Spinal cord (tissue), 10 donors: ENCODE results near the gene MECR. TPM values are rescaled to one million over a fixed set of nuclear protein-coding genes. Genes with fewer than 3 reads are reported as not detected.
A peak's percentile ranks its signal among the peaks of the same experiment; 100 is the strongest.

Experiments
- DNase-seq, 6 donors: peaks; one replicate each; pipeline versions ENCODE4 v3.0.0 to v3.0.0-alpha.2; 2013 to 2015; ENCODE audit warnings: low spot score in 6 of 6, low read depth in 4 of 6
- H3K27ac ChIP-seq: one replicate; pipeline ENCODE4 v1.5.1; 2013; ENCODE audit warnings: low read depth, low read length, control low read depth
- H3K27me3 ChIP-seq: one replicate; pipeline ENCODE4 v1.6.1; 2013; ENCODE audit warnings: low read length; ENCODE audit not compliant: control insufficient read depth, insufficient read depth
- H3K36me3 ChIP-seq: one replicate; pipeline ENCODE4 v1.6.1; 2013; ENCODE audit warnings: low read length; ENCODE audit not compliant: control insufficient read depth, insufficient read depth
- H3K4me1 ChIP-seq: one replicate; pipeline ENCODE4 v1.6.1; 2013; ENCODE audit warnings: low read length; ENCODE audit not compliant: control insufficient read depth, insufficient read depth
- H3K4me3 ChIP-seq: one replicate; pipeline ENCODE4 v1.5.1; 2013; ENCODE audit warnings: low read depth, low read length, control low read depth
- H3K9me3 ChIP-seq: one replicate; pipeline ENCODE4 v1.6.1; 2013; ENCODE audit warnings: low read length; ENCODE audit not compliant: control insufficient read depth, insufficient read depth
- WGBS: methylation state at CpG from one replicate; pipeline ENCODE4 v1.1.5; 2013; ENCODE audit warnings: missing lambda C conversion rate; ENCODE audit not compliant: insufficient coverage; 5-methylcytosine and 5-hydroxymethylcytosine counted together
- polyA plus RNA-seq, 2 donors: library from polyadenylated mRNA; unstranded; fragments of 120-200 nt; gene quantifications; one replicate each; pipeline ENCODE4 v1.2.1, GENCODE V29; 2013; ENCODE audit not compliant: insufficient read length in 2 of 2
- total RNA-seq, 2 donors: library from RNA; depleted of rRNA in 1 of 2; stranded (reverse); fragments of 120-200 nt in 1 of 2; fragments of >200 nt in 1 of 2; gene quantifications; one replicate each; pipeline versions ENCODE4 v1.2.3 to v1.2.4, GENCODE V29; 2013 to 2014
- donor health status: healthy.

Gene MECR
- total and polyA plus RNA-seq, 4 donors, result 22.5 to 43.0 (median 32.3) TPM

DNA sequence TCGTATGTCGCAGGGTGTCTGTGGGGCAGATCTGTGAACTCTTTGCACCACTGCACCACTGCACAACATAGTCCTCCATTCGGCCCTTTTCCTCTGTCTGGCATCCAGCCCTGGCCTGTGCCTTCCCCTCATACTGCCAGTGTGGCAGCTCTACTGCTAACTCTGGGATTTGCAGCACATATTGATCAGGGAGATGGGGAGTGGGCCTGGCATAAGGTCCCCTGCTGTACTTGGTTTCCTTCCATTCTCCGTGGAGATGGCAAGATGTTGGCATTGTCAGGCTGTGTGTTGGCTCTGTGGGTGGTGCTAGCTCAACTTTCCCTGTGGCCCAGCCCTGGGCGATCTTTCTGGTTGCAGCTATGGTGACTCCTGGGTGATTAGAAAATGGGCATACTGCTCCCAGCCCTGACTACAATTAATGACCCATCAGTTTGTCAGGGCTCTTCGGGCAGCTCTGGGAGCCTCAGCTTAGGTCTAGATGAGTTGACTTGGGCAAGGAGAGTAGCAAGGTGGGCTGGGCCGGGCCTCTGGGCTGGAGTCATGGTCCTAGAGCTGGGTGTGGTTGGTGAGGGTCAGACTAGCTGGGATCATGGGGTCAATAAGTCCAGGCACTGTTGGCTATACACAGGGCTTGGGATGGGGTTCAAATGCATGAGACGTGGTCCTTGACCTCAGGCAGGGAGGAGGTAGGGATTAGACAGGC lies 17.0 kb upstream of the MECR start:
- Histone ChIP-seq H3K4me1 (peaks cover 42% of the 10 kb centered on the region), H3K9me3 (no peaks in the 10 kb centered on the region), H3K4me3 (no peak overlapping the region), H3K36me3 (no peaks in the 10 kb centered on the region), H3K27ac (no peak overlapping the region), H3K27me3 (no peaks in the 10 kb centered on the region)
- peak in 1 of 6 donors; percentile 56 for DNase-seq
- 76% methylated on average over 5 of the region's 8 CpGs for WGBS

- H3K27me3 ChIP-seq, result no peaks in the 10 kb centered on the region
- DNase-seq, result no peak
- WGBS, result 62% methylated on average over 3 of the region's 3 CpGs
- no peaks in the 10 kb centered on the region for H3K9me3 ChIP-seq
- H3K27ac ChIP-seq, result no peak overlapping the region
- H3K36me3 ChIP-seq, result no peaks in the 10 kb centered on the region
- H3K4me3 ChIP-seq, result no peak overlapping the region
- peaks cover 42% of the 10 kb centered on the region for H3K4me1 ChIP-seq
Measured at GRCh38 chr1:29247044-29247443, 16.3 kb upstream of the MECR start.

DNA sequence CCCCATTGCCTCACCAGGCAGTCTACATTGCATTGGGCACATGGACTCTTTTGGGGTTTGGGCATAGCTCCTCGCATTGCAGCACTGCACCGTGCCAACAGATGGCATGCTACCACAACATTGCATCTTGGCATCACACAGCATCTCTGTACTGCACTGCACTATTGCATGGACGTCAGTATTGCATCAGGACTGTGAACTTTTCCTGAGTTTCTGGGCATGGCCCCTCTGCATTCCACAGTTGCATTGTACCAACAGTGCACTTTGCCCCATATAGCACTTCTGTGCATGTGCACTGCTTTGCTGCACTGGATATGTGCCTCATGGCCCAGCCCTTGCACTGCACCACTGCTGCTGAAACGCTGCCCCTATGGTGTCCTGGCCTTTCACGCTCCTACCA lies 15.1 kb upstream of the MECR start:
- Histone ChIP-seq H3K9me3 (no peaks in the 10 kb centered on the region), H3K4me1 (peaks cover 42% of the 10 kb centered on the region), H3K27me3 (no peaks in the 10 kb centered on the region), H3K27ac (no peak overlapping the region), H3K4me3 (no peak overlapping the region), H3K36me3 (no peaks in the 10 kb centered on the region)
- DNase-seq, result peak in 3 of 6 donors; percentile 40 to 93 (median 83)
- WGBS, result 60% methylated on average over 5 of the region's 5 CpGs

- no peaks in the 10 kb centered on the region for H3K9me3 ChIP-seq
- H3K27me3 ChIP-seq, result no peaks in the 10 kb centered on the region
- WGBS, result 90% methylated on average over 2 of the region's 6 CpGs
- no peak for DNase-seq
- H3K36me3 ChIP-seq, result no peaks in the 10 kb centered on the region
- H3K4me1 ChIP-seq, result peaks cover 46% of the 10 kb centered on the region
- no peak overlapping the region for H3K27ac ChIP-seq
- no peak overlapping the region for H3K4me3 ChIP-seq
Measured at GRCh38 chr1:29245261-29245660, 14.5 kb upstream of the MECR start.

- Histone ChIP-seq H3K27me3 (peaks cover 12% of the 10 kb centered on the region), H3K27ac (no peak overlapping the region), H3K36me3 (no peaks in the 10 kb centered on the region), H3K9me3 (no peaks in the 10 kb centered on the region), H3K4me3 (no peak overlapping the region), H3K4me1 (peaks cover 43% of the 10 kb centered on the region)
- DNase-seq, result no peak
- 74% methylated on average over 3 of the region's 3 CpGs for WGBS
Measured at GRCh38 chr1:29243871-29244200, 13.1 kb upstream of the MECR start.

DNA sequence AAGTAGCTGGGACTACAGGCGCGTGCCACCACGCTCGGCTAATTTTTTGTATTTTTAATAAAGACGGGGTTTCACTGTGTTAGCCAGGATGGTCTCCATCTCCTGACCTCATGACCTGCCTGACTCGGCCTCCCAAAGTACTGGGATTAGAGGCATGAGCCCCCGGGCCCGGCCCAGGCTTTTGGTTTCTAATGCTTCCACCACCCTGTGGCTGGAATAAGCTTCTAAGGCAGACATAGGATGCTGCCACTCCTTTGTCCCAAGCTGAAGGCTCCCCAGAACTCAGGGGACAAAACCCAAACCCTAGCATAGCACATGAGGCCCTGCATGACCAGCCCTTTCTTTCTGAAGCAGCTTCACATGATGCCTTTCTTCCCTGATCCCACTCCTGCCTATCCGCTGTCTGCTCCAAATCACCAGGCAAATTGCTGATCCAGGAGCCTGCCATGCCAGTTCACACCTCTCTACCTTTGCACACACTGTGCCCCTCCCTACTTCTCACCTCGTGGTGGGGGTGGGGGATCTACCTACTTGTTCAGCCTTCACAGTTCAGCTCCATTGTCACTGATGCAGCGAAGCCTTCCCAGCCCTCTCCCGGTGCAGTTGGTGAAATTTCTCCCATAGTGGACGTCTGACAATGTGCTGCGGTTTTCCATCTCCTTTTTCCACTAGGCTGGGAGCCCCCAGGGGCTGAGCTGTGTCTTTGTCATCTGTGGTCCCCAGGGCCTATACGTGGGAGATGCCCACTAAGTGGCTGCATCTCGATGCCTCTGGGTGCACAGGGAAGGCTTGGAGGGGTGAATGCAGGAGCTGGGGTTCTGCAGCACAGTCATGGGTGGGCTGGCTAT lies 12.5 kb upstream of the MECR start:
- no peak overlapping the region for H3K4me3 ChIP-seq
- WGBS, result 77% methylated on average over 11 of the region's 16 CpGs
- no peaks in the 10 kb centered on the region for H3K9me3 ChIP-seq
- no peaks in the 10 kb centered on the region for H3K36me3 ChIP-seq
- H3K4me1 ChIP-seq, result peaks cover 40% of the 10 kb centered on the region
- H3K27ac ChIP-seq, result no peak overlapping the region
- DNase-seq, result no peak
- peaks cover 17% of the 10 kb centered on the region for H3K27me3 ChIP-seq

DNA sequence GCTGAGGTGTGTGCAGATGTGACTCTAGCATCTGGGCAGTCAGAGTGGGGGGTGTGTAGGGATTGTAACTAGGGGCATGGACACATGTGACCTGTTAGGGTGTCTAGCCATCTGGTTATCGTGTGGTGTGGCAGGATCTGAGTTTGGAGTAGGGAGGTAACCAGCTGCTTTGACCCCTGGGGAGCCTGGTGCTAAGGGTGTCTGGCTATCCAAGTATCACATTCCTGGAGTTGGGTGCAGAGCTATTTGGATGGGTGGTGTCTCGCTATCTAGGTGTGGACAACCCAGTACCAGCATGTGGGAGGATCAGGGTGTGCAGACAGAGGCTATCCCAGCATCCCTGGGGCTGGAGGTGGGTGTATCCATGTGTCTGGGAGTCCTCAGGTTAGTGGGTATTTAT lies 10.3 kb upstream of the MECR start:
- no peaks in the 10 kb centered on the region for H3K36me3 ChIP-seq
- WGBS, result 81% methylated on average over 2 of the region's 2 CpGs
- no peaks in the 10 kb centered on the region for H3K9me3 ChIP-seq
- peaks cover 42% of the 10 kb centered on the region for H3K4me1 ChIP-seq
- peaks cover 29% of the 10 kb centered on the region for H3K27me3 ChIP-seq
- no peak overlapping the region for H3K27ac ChIP-seq
- DNase-seq, result no peak
- H3K4me3 ChIP-seq, result no peak overlapping the region

DNA sequence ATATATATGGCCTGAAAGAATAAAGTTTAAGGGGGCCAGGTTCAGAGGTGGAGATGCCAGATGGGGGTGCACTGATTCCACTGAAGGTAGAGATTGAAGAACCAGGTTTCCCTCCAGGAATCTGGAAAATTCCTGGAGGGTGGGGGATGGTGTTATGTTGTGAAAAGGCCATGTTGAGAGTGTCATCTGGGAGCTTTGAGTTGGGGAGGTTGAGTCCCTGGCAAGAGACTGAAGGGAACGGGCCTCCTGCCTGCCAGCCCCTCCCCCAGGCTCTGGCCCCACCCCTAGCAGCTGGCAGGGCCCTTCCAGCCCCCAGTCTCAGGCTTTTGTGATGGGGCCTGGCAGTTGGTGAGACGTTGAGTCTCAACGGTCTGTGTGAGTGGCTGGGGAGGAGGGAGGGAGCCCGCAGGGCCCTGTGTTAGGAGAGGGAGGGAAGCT lies 9.7 kb upstream of the MECR start:
- H3K36me3 ChIP-seq, result no peaks in the 10 kb centered on the region
- peaks cover 29% of the 10 kb centered on the region for H3K27me3 ChIP-seq
- H3K4me1 ChIP-seq, result peaks cover 44% of the 10 kb centered on the region
- no peaks in the 10 kb centered on the region for H3K9me3 ChIP-seq
- peak in 2 of 6 donors; percentile 57 to 63 for DNase-seq
- no peak overlapping the region for H3K27ac ChIP-seq
- no CpG with 5 or more reads among the region's 4 CpGs for WGBS
- no peak overlapping the region for H3K4me3 ChIP-seq

DNA sequence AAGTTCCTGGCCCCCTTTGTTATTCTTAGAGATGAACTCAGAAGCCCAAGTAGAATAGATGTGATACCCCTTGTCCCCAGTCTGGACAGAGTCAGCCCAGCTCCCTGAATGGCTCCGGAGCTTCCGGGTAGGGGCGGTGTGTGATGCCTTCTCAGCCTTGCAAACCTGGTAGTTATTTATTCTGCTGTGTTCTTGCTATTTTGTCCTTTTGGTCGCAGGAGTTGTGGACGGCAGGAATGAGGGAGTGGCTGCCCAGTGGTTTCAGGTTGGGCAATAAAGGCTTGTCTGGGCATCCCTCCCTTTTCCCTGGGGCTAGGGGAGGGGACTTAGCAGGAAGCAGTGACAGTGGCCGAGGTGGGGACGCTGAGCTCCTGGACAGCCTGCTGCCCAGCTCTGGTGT lies 8.4 kb upstream of the MECR start:
- H3K27me3 ChIP-seq, result peaks cover 33% of the 10 kb centered on the region
- no peaks in the 10 kb centered on the region for H3K36me3 ChIP-seq
- no peaks in the 10 kb centered on the region for H3K9me3 ChIP-seq
- H3K4me3 ChIP-seq, result no peak overlapping the region
- WGBS, result 52% methylated on average over 5 of the region's 7 CpGs
- H3K4me1 ChIP-seq, result peaks cover 44% of the 10 kb centered on the region
- H3K27ac ChIP-seq, result no peak overlapping the region
- no peak for DNase-seq

GRCh38 chr1:29238620-29239002 lies 7.9 kb upstream of the MECR start:
- Histone ChIP-seq H3K4me3 (no peak overlapping the region), H3K36me3 (no peaks in the 10 kb centered on the region), H3K4me1 (peaks cover 40% of the 10 kb centered on the region), H3K9me3 (no peaks in the 10 kb centered on the region), H3K27ac (no peak overlapping the region), H3K27me3 (peaks cover 35% of the 10 kb centered on the region)
- WGBS, result 20% methylated on average over 9 of the region's 11 CpGs
- DNase-seq, result no peak
